Activated CD4-positive, alpha-beta T cell treated with anti-CD3 and anti-CD28 coated beads for 1 hour (primary cell): ENCODE results near the gene TCF12.

ENCODE experiments used
- DNase-seq: peaks from one replicate; pipeline ENCODE4 v3.0.0-alpha.2; 2020

TCF12 gene

DNA sequence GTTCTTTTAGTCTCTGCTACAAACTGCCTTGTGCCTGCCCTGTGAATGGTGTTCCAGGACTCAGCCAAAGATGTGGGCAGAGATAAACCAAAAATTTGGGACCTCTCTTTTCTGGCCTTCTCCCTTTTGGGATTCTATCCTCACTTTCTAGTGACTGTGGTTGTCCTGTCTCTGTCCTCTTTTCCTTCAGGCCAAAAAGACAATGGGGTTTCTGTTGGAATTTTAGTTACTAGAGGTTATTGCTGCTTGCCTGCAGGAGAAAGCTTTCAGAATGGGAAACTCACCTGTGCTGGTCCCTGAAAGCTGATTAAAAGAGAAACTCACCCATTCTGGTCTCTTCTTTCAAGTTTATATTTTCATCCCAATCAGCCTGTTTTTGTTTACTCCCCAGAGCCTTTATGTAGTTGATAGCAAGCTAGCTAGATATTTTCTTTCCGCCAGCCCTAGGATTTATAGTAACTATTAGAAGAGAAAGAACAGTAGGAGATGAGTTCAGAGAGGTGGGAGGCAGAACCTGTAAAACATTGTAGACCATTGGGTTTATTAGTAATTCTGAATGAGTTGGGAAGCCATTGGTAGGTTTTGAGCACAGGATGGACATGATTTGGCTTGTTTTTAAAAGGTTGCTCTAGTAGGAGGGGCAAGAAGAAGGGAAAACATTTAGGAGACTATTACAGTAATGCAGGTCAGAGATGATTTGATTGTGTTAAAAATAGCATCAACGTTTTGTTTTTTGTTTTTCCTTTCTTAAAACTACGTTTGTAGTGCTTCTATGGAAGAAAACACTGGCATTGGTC lies 138.9 kb downstream of the TCF12 start:
- DNase-seq = no peak

DNA sequence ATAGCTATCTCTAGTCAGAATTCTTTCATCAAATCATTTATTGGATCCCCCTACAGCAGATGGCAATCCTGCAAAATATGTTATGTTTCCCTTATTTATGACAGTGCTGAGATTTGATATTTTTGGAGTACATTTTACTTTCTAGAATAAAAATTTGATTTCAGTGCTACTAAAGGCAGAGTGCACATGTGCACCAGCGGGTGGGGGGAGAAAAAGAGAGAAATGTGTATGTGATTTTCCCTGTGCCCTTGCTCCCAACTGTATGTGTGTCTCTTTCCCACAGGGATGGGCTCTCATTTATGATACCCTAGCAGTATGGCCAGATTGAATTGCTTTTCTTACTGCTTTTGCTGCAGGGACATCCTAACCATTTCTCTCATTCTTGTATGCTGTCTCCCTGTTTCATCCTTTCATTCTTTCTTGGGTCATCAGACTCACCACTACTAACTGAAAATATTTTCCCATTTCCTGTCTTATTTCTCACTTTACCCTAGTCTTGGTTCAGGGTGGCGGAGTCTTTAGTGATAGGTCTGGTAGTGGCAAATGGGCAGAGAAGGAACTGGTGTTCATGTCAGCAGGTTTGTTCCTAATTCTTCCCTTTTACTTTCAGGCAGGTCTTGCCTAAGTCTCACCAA lies 140.7 kb downstream of the TCF12 start:
- DNase-seq = no peak

DNA sequence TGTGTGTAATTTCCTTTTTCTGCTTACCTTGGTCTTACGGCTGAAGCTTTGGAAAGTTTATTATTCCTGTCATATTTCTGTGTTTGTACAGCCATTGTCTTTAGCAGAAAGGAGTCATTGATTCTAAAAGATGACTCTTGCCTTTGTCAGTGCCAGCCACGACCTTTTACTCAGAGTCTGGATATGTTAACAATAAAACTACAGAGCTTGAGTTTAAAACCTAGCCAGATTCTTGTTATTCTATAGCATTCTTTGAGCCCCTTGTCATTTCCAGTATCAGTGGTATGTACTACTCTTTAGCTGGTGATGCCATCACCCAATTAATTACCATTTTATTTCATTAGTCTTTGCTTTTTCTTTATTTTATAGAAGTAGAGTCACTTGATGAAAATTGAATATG lies 142.4 kb downstream of the TCF12 start:
- DNase-seq = no peak

DNA sequence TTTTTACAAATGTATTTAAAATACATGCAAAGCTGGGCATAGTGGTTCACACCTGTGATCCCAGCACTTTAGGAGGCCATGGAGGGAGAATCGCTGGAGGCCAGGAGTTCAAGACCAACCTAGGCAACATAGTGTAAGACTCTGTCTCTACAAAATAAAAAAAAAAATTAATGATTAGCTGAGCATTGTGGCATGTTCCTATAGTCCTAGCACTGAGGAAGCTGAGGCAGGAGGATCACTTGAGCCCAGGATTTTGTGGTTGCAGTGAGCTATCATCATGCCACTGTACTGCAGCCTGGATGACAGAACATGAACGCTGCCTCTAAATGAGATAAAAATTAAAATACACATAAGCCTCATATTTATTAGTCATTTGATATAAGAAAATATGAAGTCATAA lies 142.8 kb downstream of the TCF12 start:
- DNase-seq = no peak

DNA sequence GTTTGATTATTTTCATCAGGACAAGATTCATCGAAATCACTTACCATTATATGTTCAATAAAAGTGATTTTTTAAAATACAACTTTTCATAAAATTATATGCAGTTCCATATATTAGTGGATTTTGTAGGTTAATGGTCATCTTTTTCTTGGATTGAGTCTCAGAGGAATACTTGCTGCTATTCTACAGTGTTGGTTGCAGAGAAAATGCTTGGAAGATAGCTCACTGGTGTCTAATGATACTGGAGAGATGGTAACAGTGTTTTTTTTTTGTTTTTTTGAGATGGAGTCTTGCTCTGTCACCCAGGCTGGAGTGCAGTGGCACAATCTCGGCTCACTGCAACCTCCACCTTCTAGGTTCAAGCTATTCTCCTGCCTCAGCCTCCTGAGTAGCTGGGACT lies 143.3 kb downstream of the TCF12 start:
- DNase-seq = no peak

DNA sequence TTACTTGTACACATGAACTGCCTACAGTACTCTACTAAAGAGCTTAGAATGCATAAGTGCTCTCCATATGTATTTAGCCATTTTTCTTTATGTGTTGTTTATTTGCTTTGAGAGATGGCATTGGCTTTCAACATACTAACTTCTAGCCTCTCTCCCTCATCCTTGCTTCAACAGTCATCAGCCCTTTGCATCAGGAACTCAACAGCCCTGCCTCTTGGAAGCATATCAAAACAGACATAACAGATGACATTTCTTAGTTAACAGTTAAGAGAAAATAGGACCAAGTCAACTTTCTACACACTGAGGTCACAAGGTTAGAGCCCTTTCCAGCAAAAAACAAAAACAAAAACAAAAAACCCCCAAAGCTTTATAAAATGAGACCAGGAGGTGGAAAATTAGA lies 145.6 kb downstream of the TCF12 start:
- DNase-seq = no peak

DNA sequence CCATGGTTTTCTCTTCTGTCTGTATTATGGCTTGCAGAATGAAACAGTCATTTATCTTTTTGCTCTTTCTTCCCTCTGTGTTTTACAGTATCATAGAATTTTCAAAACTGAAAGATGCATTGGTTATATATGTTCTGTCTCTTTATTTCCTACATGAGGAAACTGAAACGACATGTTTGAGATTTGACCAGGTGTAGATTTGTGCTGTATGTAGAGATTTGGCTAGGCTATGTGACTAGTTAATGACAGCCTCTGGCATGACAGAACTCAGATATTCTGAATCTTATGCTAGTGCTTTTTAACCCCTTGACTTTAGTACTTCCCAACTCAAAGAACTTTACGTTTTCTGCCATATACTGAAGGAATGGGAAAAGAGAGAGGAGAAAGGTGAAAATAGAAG lies 151.0 kb downstream of the TCF12 start:
- no peak for DNase-seq

DNA sequence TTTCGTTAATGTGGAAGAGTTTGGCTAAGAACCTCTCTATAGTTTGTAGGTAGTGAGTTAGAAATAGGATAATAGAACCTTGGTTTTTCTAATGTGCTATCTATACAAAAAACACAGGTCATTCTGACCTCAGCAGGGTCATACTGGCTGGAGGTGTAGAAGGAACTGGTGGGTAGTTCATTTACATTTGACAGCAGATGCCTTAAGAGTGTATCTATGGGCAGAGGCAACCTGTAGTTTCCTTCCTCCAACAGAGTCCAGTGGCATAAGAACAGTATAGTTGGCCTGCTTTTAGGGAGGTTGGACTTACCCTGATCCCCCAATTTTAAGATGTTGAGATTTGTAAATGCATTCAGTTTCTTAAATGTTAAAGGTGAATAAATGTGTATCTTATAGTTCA lies 152.2 kb downstream of the TCF12 start:
- no peak for DNase-seq

DNA sequence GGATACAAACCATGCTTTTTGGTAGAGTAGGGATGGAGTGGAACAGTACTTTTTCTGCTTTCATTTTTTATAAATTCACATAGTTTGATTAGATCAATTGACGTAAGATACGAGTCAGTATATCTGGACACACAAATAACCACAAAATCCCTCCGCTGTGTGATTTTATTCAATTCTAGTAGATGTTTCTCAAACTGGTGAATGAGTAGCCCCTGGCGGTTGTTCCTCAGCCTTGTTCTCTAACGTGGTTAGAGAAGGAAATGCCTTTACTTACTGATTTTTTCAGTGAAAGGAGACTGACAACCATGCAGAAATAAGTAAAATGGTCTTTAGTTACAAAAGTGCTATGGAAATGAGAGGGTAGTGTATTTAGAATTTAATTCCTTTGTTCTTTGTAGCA lies 161.0 kb downstream of the TCF12 start:
- no peak for DNase-seq

DNA sequence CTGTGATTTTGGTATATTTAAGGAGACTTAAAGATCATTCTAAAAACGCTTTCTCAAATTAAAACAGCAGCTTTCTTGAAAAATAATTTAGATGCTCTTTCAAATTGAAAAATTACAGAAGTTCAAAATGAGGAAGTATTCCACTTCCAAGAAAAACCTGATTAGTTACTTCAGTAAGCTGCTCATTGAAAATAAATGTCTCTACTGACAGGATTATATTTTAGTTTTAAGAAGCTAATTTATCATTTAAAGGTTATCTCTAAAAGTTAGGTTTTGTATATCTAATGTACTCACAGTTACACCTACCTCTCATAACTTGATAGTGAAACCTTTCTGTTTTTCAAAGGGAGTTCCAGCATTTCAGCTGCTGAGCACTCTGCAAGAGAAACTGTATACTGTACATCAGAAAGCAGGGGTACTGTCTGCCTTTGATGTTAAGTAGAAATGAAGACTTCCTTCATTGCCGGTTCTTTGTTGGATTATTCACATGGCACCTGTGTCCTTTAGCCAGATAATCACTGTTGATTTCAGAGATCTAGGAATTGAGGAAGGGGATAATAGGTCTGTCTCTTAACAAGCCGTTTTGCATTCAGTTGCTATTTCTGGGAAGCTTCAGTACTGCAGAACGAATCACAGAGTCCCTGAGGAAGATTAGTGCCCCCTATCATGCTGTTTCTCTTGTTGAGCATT lies 161.6 kb downstream of the TCF12 start:
- no peak for DNase-seq

DNA sequence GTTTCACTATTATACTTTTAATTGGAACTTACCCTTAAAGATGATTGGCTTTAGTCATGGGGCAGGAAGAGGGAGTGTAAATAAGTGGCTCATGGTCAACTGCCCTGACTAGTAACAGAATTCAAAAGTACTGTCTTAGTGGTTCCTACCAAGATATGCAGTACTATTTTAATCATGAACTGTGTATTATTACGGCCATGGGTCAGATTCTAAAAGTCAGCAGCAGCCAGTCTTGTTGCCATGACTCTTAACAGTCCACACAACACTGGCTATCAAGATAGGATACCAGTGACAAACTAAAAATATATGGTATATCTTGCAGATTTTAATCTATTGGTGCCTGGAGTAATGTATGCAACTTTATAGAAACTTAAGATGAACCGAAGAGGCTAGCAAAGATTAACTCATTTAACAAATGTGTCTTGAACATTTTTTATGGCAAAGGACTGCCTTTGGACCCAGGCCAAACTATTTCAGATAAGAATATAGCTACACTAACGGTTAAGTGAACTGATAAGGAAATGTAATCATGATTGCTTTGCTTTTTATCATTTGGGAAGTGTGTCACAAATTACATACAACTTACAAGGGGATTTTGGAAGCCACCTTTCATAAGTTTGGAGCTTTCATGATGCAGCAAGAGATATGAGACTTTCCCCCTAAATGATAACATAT lies 163.7 kb downstream of the TCF12 start:
- no peak for DNase-seq

DNA sequence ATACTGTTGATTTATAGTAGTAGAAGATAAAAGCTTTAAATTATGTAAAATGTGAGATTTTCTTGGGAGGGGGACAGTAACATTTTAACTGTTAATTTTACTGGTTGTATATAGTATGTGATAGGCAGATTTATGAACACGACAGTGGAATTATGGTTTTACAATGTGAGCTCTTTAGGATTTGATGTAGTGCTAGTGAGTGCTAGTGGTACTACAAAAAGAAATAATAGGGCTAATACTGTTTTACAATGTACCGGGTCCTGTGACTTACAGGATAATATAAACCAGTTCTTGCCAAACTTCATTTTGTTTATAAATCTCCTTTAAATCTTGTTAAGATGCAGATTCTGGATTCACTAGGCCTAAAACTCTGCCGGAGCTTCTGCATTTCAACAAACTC lies 165.7 kb downstream of the TCF12 start:
- no peak for DNase-seq

DNA sequence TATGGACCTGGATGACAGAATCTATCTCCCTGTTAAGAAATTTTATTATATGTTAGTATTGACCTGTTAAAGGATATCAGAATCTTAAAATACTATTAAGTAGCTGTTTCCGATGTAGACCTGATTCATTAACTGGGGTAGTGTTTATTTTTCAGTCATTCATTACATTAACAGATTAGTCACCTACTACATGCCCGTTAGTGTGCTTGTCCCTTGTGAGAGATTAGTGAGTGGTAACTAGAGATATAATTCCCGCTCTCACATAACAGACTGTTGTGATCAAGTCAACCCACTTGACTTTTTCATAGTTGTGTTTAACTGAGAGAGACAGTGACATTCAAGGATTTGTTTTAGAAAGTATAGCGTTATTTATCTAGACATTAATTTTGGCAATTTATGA lies 166.8 kb downstream of the TCF12 start:
- no peak for DNase-seq

DNA sequence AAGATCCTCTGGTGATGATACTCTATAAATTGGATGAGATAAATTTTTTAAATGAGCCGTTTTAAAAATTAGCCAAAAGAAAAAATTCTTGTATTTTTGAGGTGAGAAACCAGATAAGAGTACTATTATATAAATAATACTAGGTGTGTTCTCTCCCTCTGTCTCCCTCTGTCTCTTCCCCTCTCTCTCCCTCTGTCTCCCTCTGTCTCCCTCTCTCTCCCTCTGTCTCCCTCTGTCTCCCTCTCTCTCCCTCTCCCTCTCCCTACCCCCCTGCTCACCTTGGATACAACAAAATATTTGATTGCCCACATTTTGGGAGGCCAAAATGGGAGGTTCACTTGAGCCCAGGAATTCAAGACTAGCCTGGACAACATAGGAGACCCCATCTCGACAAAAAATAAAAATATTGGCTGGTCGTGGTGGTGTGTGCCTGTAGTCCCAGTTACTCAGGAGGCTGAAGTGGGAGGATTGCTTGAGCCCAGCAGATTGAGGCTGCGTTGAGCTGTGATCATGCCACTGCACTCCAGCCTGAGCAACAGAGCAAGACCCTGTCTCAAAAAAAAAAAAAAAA lies 168.5 kb downstream of the TCF12 start:
- DNase-seq = no peak

DNA sequence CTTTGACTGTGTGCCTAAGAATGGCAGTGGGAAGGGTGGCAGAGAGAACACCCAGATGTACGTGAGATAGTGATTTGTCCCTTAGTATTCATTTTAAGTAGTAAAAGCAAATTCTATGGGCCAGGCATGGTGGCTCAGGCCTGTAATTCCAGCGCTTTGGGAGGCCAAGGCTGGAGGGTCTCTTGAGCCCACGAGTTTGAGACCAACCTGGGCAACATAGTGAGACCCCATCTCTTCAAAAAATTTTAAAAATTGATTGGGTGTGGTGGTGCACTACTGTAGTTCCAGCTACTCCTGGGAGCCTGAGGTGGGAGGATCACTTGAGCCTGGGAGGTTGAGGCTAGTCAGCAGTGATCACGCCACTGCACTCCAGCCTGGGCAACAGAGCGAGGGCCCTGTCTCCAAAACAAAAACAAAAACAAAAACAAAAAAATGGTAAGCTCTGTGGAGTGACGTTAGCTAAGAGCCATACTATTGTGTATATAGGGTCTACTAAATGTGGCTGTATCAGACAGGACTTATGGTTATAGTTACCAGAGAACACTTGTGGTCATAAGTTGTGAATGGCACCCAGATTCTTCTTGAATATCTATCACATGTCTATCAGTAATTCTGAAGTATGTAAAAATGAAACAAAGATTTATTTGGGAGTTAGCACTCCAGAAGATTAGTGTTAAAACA lies 171.5 kb downstream of the TCF12 start:
- DNase-seq = no peak

DNA sequence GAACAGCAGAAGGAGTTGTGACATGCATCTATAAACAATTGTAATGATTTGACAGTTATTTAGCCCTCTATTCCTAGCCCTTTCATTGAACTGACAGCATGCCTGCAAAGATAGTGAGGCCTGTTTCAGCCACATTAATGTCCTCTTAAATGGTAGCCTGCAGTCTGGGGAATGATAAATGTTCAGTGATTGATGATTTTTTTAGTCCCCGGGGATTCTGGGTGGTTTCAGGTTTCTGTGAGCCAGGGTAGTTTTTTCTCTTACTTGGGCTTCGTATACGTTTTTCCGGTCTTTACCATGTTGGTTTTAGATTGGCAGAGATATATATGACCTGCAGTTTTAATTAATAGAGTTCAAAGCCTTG lies 172.0 kb downstream of the TCF12 start:
- no peak for DNase-seq

DNA sequence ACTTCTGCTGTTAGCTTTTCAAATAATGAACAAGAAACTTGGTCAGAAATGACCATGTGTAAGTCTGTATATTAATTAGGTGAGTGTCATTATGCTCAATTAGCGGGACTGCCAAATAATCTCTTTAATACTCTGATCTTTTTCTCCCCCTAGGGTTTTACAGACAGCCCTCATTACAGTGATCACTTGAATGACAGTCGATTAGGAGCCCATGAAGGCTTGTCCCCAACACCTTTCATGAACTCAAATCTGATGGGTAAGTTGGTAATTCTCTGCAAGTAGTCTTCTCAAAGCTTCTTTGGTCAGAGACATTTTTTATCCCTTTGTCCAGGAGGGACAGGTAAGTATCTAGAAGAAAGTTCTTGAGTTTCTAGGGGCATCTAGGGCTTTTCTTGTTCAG lies 173.2 kb downstream of the TCF12 start:
- no peak for DNase-seq

DNA sequence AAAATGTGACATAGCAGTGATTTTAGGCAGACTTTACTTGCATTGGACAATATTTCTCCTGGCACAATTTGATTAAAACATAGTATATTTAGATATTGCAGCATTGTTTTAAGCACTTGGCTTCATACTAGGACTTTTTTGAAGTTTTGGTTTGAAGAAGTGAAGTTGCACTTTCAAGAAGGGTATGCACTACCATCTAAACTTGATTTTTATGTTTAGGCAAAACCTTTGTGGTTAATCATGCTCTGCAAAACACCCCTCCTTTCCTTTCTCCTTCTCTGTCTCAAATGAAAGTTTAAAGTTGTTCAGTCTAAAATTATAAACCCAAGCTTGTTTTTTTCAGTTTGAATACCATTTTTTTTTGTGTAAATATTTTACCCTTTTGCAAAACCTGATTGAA lies 173.8 kb downstream of the TCF12 start:
- DNase-seq = no peak

DNA sequence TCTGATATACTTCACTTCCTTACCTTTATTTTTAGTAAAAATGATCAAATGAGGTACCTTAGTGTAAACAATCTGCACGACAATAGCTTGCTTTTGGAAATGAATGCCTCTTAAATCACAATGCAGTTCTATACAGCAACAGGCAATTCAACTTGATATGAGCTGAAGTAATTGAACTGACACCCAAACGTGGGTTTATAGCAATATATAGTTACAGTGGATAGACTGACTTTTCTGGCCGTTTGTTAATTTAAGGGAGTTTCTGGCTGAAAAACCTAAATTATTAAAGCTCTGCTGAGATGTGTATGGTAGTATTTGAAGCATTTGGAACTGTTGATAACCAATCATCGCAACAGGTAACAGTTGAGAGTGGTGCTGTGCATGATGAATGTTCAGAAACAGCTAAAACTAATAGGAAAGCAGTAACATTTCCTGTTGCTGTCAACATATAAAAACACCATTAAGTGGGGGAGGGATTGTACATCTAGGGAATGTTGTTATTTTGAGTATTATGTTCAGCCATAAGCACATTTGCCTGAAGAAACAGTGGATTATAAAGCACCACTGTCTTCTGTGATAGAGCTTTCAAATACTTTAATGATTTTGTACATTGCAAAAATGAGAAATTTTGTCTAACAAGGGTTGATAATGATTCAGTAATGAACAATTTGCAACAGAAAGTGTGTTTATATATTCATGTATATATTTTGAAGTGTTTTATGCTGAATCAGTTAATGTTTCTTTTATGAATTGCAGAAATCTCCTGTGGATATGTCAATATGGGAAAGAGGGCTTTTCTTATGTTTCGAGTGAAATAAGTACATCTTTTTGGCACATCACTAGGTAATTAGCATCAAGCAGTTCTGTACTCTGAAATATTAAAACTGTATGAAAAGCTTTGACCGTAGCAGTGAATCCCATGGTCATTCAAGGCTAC lies 176.1 kb downstream of the TCF12 start:
- no peak for DNase-seq

DNA sequence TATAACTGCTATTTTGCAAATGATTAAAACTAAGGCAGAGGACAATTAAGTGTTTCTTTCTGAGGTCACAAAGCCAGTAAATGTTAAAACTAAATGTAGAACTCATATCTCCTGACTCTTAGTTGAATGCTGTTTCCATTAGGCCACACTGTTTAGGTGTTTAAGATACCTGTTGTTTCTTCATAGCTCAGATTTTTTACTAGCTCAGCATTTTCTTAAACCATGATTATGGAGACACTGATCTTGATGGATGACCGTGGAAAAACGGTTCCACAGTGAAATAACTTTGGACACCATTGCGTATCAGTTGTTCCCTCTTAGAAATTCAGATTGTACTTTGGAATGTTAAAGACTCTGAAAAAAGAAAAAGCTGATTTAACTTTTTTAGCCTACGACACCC lies 177.5 kb downstream of the TCF12 start:
- no peak for DNase-seq

DNA sequence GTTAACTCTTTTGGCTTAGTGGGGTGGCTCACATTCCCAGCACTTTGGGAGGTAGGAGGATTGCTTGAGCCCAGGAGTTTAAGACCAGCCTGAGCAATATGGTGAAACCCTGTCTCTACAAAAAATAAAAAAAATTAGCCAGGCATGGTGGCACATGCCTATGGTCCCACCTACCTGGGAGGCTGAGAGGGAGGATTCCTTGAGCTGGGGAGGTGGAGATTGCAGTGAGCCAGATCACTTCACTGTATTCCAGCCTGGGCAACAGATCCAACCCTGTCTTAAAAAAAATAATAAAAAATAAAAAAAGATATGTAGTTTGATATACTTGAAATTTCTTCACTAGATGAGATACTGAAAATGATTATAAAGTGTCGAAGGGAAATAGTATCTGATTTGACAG lies 178.8 kb downstream of the TCF12 start:
- no peak for DNase-seq
